ENCODE measurements around the gene MTHFSD. TPM values are rescaled to one million over a fixed set of nuclear protein-coding genes. Genes with fewer than 3 reads are reported as not detected.

MTHFSD gene
- total RNA-seq, 1 donor from 2014 or later: 14.1 TPM

DNA sequence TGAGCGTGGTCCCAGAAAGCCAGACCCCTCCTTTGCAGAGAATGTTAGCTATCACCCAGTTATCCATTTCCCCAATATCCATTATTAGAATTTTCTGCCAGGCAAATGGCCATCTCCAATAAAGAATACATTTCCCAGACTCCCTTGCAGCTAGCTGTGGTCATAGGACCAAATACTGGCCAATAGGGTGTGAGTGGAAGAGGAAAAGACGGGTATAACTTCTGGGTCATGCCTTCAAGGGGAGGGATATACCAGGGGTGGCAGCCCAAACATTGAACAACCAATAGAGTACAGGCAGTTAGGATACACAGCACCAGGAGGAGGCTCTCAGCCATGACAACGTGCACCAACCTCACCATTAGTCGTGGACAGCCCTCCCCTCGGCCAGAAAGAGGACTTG, 70.8 kb downstream of the MTHFSD start:
- DNase-seq (ENCODE audit: extremely low spot score, unreplicated experiment): no peak

DNA sequence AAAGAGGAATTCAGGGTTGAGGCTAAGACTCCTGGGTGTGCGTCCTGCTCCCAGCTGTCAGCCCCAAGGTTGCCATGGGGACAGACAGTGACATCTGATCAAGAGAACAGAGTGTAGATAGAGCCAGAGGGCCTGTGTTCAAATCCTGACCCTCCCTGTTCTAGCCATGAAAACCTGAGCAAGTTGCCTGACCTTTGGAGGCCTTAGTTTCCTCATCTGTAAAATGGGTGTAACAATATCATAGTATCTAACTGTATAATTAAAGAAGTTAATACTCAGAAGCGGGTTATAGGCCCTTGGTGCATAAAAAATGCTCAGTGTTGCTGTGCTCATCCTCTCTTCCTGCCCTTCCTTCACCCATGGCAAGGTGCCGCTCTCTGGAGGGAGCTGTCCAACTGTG, 73.4 kb downstream of the MTHFSD start:
- H3K4me3 Mint-ChIP-seq (ENCODE audit: unreplicated experiment): no peak overlapping the region
- peaks cover 8% of the 10 kb centered on the region for H3K4me1 Mint-ChIP-seq (ENCODE audit: unreplicated experiment)
- H3K9me3 Mint-ChIP-seq (ENCODE audit: unreplicated experiment): no peaks in the 10 kb centered on the region
- DNase-seq (ENCODE audit: extremely low spot score, unreplicated experiment): no peak
- TF ChIP-seq, protein P1, sequence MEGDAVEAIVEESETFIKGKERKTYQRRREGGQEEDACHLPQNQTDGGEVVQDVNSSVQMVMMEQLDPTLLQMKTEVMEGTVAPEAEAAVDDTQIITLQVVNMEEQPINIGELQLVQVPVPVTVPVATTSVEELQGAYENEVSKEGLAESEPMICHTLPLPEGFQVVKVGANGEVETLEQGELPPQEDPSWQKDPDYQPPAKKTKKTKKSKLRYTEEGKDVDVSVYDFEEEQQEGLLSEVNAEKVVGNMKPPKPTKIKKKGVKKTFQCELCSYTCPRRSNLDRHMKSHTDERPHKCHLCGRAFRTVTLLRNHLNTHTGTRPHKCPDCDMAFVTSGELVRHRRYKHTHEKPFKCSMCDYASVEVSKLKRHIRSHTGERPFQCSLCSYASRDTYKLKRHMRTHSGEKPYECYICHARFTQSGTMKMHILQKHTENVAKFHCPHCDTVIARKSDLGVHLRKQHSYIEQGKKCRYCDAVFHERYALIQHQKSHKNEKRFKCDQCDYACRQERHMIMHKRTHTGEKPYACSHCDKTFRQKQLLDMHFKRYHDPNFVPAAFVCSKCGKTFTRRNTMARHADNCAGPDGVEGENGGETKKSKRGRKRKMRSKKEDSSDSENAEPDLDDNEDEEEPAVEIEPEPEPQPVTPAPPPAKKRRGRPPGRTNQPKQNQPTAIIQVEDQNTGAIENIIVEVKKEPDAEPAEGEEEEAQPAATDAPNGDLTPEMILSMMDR (IDR thresholded peaks at IDR 0.05): no peak
- H3K27ac Mint-ChIP-seq (ENCODE audit: unreplicated experiment): no peak overlapping the region
- H3K36me3 Mint-ChIP-seq (ENCODE audit: unreplicated experiment): no peaks in the 10 kb centered on the region
- peaks cover 57% of the 10 kb centered on the region for H3K27me3 Mint-ChIP-seq (ENCODE audit: unreplicated experiment)

More for the DNA sequence above, 70.8 kb downstream of the MTHFSD start:
- TF ChIP-seq, protein P1 (IDR thresholded peaks at IDR 0.05): no peak
- Mint-ChIP-seq H3K36me3 (ENCODE audit: unreplicated experiment) (no peaks in the 10 kb centered on the region), H3K9me3 (ENCODE audit: unreplicated experiment) (no peaks in the 10 kb centered on the region), H3K4me1 (ENCODE audit: unreplicated experiment) (no peaks in the 10 kb centered on the region), H3K27ac (ENCODE audit: unreplicated experiment) (no peak overlapping the region), H3K4me3 (ENCODE audit: unreplicated experiment) (no peak overlapping the region), H3K27me3 (ENCODE audit: unreplicated experiment) (peaks cover 58% of the 10 kb centered on the region)

DNA sequence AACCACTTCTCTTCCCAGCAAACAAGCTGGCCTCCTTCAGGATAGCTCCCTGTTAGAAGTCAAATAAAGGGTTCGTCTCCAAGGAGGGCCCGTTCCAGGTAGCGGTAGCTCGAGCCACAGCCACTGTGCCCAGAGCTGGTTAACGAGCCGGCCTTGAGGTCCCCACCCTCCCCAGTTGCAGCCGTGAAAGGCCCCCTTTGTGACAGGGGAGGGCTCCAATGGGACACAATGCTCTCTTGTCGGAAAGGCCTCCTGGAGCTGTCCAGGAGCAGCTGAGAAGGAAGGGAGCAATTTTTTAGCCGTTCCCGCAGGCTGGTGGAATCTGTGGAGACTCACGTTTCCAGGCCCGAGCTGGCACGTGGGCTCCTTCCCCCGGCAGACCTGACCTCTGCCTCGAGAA, 74.6 kb downstream of the MTHFSD start:
- peaks cover 8% of the 10 kb centered on the region for H3K4me1 Mint-ChIP-seq (ENCODE audit: unreplicated experiment)
- no peak overlapping the region for H3K27ac Mint-ChIP-seq (ENCODE audit: unreplicated experiment)
- H3K9me3 Mint-ChIP-seq (ENCODE audit: unreplicated experiment): no peaks in the 10 kb centered on the region
- DNase-seq (ENCODE audit: extremely low spot score, unreplicated experiment): no peak
- no peaks in the 10 kb centered on the region for H3K36me3 Mint-ChIP-seq (ENCODE audit: unreplicated experiment)
- TF ChIP-seq, protein P1 (IDR thresholded peaks at IDR 0.05): no peak
- peaks cover 62% of the 10 kb centered on the region for H3K27me3 Mint-ChIP-seq (ENCODE audit: unreplicated experiment)
- no peak overlapping the region for H3K4me3 Mint-ChIP-seq (ENCODE audit: unreplicated experiment)

Other genes starting within 250 kb of the MTHFSD start
- not detected in 2 replicates for gene FOXF1, start 44.7 kb downstream of the MTHFSD start, total RNA-seq
- 91.8 and 93.4 TPM in 2 replicates for gene FOXC2, start 11.6 kb upstream of the MTHFSD start, total RNA-seq
- gene FOXL1, start 23.3 kb upstream of the MTHFSD start, total RNA-seq: 6.4 and 9.3 TPM in 2 replicates